Kidney epithelial cell (primary cell): Measurements from ENCODE around the gene BRI3BP. TPM values are rescaled to one million over a fixed set of nuclear protein-coding genes. Genes with fewer than 3 reads are reported as not detected.

Experiments
- DNase-seq: peaks from one replicate; pipeline ENCODE4 v3.0.0-alpha.2; 2010; ENCODE audit warnings: low read depth
- H3K27me3 ChIP-seq: 2 replicates; pipeline ENCODE4 v1.6.0; 2011; ENCODE audit warnings: low read length; ENCODE audit not compliant: control insufficient read depth, insufficient read depth
- H3K36me3 ChIP-seq: 2 replicates; pipeline ENCODE4 v1.5.1; 2011; ENCODE audit warnings: low read length; ENCODE audit not compliant: control insufficient read depth, insufficient read depth
- H3K4me3 ChIP-seq: 2 replicates; pipeline ENCODE4 v1.5.1; 2011; ENCODE audit warnings: low read depth, mild to moderate bottlenecking, control low read depth, low read length
- total RNA-seq: library from RNA; depleted of rRNA; stranded (reverse); fragments of >200 nt; gene quantifications from 2 replicates; pipeline ENCODE4 v1.2.3, GENCODE V29; 2015
- TF ChIP-seq, protein P1 (sequence below): IDR thresholded peaks from 2 replicates; pipeline ENCODE4 v1.5.1; 2011; ENCODE audit warnings: mild to moderate bottlenecking, moderate library complexity, low read length, control low read depth, inconsistent platforms; ENCODE audit not compliant: insufficient read depth, poor library complexity, severe bottlenecking

The BRI3BP gene
- total RNA-seq, 1 donor from 2014 or later = 7.3 TPM

GRCh38 chr12:125005652-125006051 lies 12.2 kb downstream of the BRI3BP start:
- Histone ChIP-seq H3K36me3 (no peaks in the 10 kb centered on the region), H3K27me3 (no peaks in the 10 kb centered on the region), H3K4me3 (no peak overlapping the region)
- no peak for DNase-seq
- TF ChIP-seq, protein P1, sequence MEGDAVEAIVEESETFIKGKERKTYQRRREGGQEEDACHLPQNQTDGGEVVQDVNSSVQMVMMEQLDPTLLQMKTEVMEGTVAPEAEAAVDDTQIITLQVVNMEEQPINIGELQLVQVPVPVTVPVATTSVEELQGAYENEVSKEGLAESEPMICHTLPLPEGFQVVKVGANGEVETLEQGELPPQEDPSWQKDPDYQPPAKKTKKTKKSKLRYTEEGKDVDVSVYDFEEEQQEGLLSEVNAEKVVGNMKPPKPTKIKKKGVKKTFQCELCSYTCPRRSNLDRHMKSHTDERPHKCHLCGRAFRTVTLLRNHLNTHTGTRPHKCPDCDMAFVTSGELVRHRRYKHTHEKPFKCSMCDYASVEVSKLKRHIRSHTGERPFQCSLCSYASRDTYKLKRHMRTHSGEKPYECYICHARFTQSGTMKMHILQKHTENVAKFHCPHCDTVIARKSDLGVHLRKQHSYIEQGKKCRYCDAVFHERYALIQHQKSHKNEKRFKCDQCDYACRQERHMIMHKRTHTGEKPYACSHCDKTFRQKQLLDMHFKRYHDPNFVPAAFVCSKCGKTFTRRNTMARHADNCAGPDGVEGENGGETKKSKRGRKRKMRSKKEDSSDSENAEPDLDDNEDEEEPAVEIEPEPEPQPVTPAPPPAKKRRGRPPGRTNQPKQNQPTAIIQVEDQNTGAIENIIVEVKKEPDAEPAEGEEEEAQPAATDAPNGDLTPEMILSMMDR = no peak

GRCh38 chr12:125006365-125006764 lies 12.9 kb downstream of the BRI3BP start:
- TF ChIP-seq, protein P1 = no peak
- Histone ChIP-seq H3K27me3 (no peaks in the 10 kb centered on the region), H3K4me3 (no peak overlapping the region), H3K36me3 (no peaks in the 10 kb centered on the region)
- DNase-seq = no peak

- DNase-seq = no peak
- TF ChIP-seq, protein P1 = no peak
- H3K27me3 ChIP-seq = no peaks in the 10 kb centered on the region
- H3K4me3 ChIP-seq = no peak overlapping the region
- H3K36me3 ChIP-seq = no peaks in the 10 kb centered on the region
Measured at GRCh38 chr12:125013816-125014442, 20.5 kb downstream of the BRI3BP start.

DNA sequence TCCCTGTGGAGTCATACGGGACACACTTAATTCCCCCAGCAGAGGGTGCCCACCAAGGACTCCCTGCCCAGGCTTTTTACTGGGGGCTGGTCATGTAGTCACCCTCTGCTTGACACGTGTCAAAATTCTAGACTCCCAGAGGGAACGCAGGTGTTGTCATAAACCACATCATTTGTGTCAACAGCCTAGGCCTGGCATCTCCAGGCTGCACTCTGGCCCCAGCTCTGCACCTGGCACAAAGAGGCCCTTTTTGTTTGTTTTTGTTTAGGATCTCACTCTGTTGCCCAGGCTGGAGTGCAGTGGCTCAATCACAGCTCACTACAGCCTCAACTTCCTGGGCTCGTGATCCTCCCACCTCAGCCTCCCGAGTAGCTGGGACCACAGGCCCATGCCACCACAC lies 21.1 kb downstream of the BRI3BP start:
- H3K36me3 ChIP-seq = no peaks in the 10 kb centered on the region

DNA sequence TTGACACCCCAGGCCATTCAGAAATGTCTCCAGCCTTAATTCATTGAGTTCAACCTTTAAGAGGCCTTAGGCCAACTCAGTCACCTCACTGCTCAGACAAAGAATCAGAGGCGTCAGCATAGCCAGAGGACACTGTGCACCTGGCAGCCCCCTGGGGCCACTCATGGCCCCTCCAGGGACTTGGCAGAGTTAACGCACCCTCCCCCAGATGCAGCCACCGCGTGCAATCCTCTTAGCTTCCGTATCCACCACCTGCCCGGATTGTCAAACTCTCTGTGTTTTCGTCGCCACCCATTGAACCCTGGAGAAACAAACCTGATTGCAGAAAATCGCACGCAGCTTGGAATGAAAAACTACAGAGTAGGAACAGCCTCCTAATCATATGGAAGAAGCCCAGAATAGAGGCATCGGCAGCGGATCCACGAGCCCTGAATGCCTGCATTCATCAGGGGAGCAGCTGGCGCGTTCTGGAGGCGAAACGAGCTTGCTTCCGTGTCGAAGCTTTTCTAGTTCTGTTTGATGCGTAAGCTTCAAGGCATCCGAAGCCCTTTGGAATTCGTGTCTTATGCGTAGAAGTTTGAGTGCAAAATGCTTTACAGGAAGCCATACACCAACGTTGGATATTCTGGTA lies 22.4 kb downstream of the BRI3BP start:
- no peak overlapping the region for H3K4me3 ChIP-seq
- no peak for DNase-seq
- H3K36me3 ChIP-seq = no peaks in the 10 kb centered on the region
- TF ChIP-seq, protein P1 = no peak
- no peaks in the 10 kb centered on the region for H3K27me3 ChIP-seq

More for the DNA sequence above, 21.1 kb downstream of the BRI3BP start:
- TF ChIP-seq, protein P1 = no peak
- Histone ChIP-seq H3K27me3 (no peaks in the 10 kb centered on the region), H3K4me3 (no peak overlapping the region)
- DNase-seq = no peak
